GM19452 (cell line): ENCODE results near the gene LRRC1.
"Not testable (repeated sequence)": the region's sequence is repeated elsewhere in the genome, so short reads cannot be mapped to it uniquely, and the experiment has no call there.

Experiments used
- ATAC-seq: cut with Tn5 transposase; IDR thresholded peaks from one replicate; pipeline ENCODE4 v1.9.1; 2021; ENCODE audit not compliant: unreplicated experiment

Gene LRRC1

GRCh38 chr6:53794720-53795339 is at the start of gene LRRC1:
TSS of gene LRRC1 (plus strand) at chr6:53795005. CDS start at chr6:53795257, 252 bp downstream.
- ATAC-seq, result peak; percentile 55

GRCh38 chr6:53746442-53747103 is 48.2 kb upstream of the LRRC1 start:
- no peak for ATAC-seq

GRCh38 chr6:53750052-53750650 is 44.7 kb upstream of the LRRC1 start:
- ATAC-seq, result no peak

- ATAC-seq, result no peak
Measured at GRCh38 chr6:53751417-53751816, 43.4 kb upstream of the LRRC1 start.

GRCh38 chr6:53752440-53752839 is 42.4 kb upstream of the LRRC1 start:
- ATAC-seq, result no peak

- ATAC-seq, result no peak
Measured at GRCh38 chr6:53752856-53753255, 41.9 kb upstream of the LRRC1 start.

- ATAC-seq, result no peak
Measured at GRCh38 chr6:53754330-53754729, 40.5 kb upstream of the LRRC1 start.

GRCh38 chr6:53756396-53756795 is 38.4 kb upstream of the LRRC1 start:
- ATAC-seq, result no peak

GRCh38 chr6:53758496-53758895 is 36.3 kb upstream of the LRRC1 start:
- ATAC-seq, result no peak

- no peak for ATAC-seq
Measured at GRCh38 chr6:53761036-53761435, 33.8 kb upstream of the LRRC1 start.

- ATAC-seq, result no peak
Measured at GRCh38 chr6:53765270-53765669, 29.5 kb upstream of the LRRC1 start.

GRCh38 chr6:53766930-53767329 is 27.9 kb upstream of the LRRC1 start:
- no peak for ATAC-seq

- ATAC-seq, result no peak
Measured at GRCh38 chr6:53767941-53768340, 26.9 kb upstream of the LRRC1 start.

GRCh38 chr6:53768636-53769035 is 26.2 kb upstream of the LRRC1 start:
- ATAC-seq, result no peak

GRCh38 chr6:53770780-53771249 is 24.0 kb upstream of the LRRC1 start:
- ATAC-seq, result no peak

- no peak for ATAC-seq
Measured at GRCh38 chr6:53771785-53772624, 22.8 kb upstream of the LRRC1 start.

- ATAC-seq, result no peak
Measured at GRCh38 chr6:53773044-53773696, 21.6 kb upstream of the LRRC1 start.

- ATAC-seq, result not testable (repeated sequence)
Measured at GRCh38 chr6:53776152-53776551, 18.7 kb upstream of the LRRC1 start.

GRCh38 chr6:53784991-53785390 is 9.8 kb upstream of the LRRC1 start:
- ATAC-seq, result not testable (repeated sequence)

GRCh38 chr6:53786832-53787231 is 8.0 kb upstream of the LRRC1 start:
- no peak for ATAC-seq

- ATAC-seq, result no peak
Measured at GRCh38 chr6:53790886-53791285, 3.9 kb upstream of the LRRC1 start.
